ENCODE results near the gene FBXO9. TPM values are rescaled to one million over a fixed set of nuclear protein-coding genes. Genes with fewer than 3 reads are reported as not detected.
A peak's percentile ranks its signal among the peaks of the same experiment; 100 is the strongest.

The FBXO9 gene
- 26.7 and 50.8 TPM in 2 replicates for total RNA-seq (ENCODE audit: low replicate concordance)

DNA sequence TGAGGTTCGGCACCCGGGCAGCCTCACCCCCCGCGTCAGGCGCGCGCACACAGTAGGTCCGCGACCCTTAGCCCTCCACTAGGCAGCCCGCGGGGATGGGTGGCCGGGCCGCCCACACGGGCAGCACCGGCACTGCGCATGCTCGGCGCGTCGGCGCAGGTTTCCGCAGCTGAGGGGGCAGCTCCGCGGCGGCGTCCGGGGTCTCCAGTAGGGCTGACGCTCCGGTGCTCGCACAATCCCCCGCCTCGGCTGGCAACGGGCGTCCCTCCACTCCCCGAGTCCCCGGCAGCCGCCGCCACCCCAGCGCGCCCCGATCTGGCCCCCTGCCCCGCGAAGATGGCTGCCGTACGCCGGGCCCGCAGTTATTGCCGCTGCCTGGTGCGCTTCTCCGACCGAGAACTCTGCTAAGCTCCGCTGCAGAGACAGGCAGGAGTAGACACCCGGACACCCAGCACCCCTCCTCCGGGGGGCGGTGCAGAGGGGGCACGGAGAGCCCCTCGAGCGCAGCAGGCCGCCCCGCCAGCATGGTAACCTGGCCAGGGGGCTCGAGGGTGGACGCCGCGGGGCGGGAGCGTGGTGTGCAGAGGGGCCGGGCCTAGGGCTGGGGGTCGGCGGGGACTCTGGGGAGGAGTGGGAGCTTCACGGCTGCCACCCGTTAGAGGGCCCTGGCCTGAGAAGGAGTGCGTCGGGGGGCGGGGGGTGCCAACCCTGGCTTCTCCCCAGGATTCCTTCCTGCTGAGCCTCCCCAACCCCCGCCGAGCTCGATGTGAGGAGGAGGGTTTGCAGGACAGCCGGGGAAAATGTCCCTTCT lies at the start of gene FBXO9:
Gene FBXO9, plus strand, starts transcription at position 139 of the 811 bp plus-strand sequence. Its CDS starts 386 bp downstream, at position 525.
- DNase-seq (ENCODE audit: low spot score) = peak; percentile 89
- H3K36me3 ChIP-seq = no peaks in the 10 kb centered on the region

DNA sequence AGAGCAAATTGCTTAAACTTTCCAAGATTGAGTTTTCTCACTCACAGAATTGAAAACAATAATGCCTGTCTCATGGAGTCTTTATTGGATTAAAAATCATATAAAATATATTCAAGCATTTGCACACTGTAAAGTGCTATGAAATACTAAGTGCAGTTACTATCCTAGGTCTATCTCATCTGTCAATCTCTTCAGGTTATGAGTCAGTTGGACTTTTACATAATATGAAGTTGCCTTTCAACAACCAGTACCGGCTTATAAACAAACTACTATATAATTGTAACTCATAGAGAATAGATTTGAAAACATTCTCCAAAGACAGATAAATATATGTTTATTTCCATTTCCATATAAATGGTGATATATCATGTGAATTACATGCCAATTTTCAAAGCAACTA lies 49.7 kb upstream of the FBXO9 start:
- H3K27ac Mint-ChIP-seq = no peak overlapping the region
- TF ChIP-seq EZH2phosphoT487 (IDR thresholded peaks at IDR 0.05) = no peak
- TF ChIP-seq EZH2 (IDR thresholded peaks at IDR 0.05) = no peak
- TF ChIP-seq, protein P1, sequence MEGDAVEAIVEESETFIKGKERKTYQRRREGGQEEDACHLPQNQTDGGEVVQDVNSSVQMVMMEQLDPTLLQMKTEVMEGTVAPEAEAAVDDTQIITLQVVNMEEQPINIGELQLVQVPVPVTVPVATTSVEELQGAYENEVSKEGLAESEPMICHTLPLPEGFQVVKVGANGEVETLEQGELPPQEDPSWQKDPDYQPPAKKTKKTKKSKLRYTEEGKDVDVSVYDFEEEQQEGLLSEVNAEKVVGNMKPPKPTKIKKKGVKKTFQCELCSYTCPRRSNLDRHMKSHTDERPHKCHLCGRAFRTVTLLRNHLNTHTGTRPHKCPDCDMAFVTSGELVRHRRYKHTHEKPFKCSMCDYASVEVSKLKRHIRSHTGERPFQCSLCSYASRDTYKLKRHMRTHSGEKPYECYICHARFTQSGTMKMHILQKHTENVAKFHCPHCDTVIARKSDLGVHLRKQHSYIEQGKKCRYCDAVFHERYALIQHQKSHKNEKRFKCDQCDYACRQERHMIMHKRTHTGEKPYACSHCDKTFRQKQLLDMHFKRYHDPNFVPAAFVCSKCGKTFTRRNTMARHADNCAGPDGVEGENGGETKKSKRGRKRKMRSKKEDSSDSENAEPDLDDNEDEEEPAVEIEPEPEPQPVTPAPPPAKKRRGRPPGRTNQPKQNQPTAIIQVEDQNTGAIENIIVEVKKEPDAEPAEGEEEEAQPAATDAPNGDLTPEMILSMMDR (IDR thresholded peaks at IDR 0.05) = no peak
- Histone ChIP-seq H2AFZ (replicated peaks) (no peak overlapping the region), H3K27me3 (no peaks in the 10 kb centered on the region), H3K27ac (no peak overlapping the region), H3K4me2 (no peak overlapping the region), H3F3A (ENCODE audit: low read depth) (no peaks in the 10 kb centered on the region), H4K20me1 (ENCODE audit: low read depth) (no peaks in the 10 kb centered on the region), H3K36me3 (peaks cover 11% of the 10 kb centered on the region), H3K4me3 (no peak overlapping the region), H3K4me1 (no peaks in the 10 kb centered on the region), H3K9me3 (ENCODE audit: low read depth) (no peaks in the 10 kb centered on the region), H3K9ac (no peak overlapping the region), H3K79me2 (ENCODE audit: low read depth) (no peaks in the 10 kb centered on the region)
- no peak overlapping the region for H3K4me3 Mint-ChIP-seq
- H3K27me3 Mint-ChIP-seq (ENCODE audit: insufficient read depth, low read depth) = no peaks in the 10 kb centered on the region
- peaks cover 27% of the 10 kb centered on the region for H3K36me3 Mint-ChIP-seq
- no peaks in the 10 kb centered on the region for H3K9me3 Mint-ChIP-seq
- no peaks in the 10 kb centered on the region for H3K4me1 Mint-ChIP-seq
- DNase-seq (ENCODE audit: low spot score) = no peak

More for the DNA sequence above, at the start of gene FBXO9:
- H3K9me3 Mint-ChIP-seq = no peaks in the 10 kb centered on the region
- TF ChIP-seq, protein P1 (IDR thresholded peaks at IDR 0.05) = no peak
- no peak for TF ChIP-seq EZH2phosphoT487 (IDR thresholded peaks at IDR 0.05)
- TF ChIP-seq EZH2 (IDR thresholded peaks at IDR 0.05) = no peak
- H3K36me3 Mint-ChIP-seq = no peaks in the 10 kb centered on the region
- H3K27ac Mint-ChIP-seq = peak within 1 kb of the TSS; percentile 96
- H3K4me1 ChIP-seq = peaks cover 17% of the 10 kb centered on the region
- peaks cover 16% of the 10 kb centered on the region for H3F3A ChIP-seq (ENCODE audit: low read depth)
- no peaks in the 10 kb centered on the region for H3K9me3 ChIP-seq (ENCODE audit: low read depth)
- H3K4me1 Mint-ChIP-seq = peaks cover 19% of the 10 kb centered on the region
- H3K79me2 ChIP-seq (ENCODE audit: low read depth) = peaks cover 30% of the 10 kb centered on the region
- H3K4me3 Mint-ChIP-seq = peak within 1 kb of the TSS; percentile 100
- H3K27me3 Mint-ChIP-seq (ENCODE audit: insufficient read depth, low read depth) = peaks cover 9% of the 10 kb centered on the region
- peak within 1 kb of the TSS; percentile 61 for H3K4me3 ChIP-seq
- H2AFZ ChIP-seq (replicated peaks) = peak within 1 kb of the TSS; percentile 85
- peaks cover 11% of the 10 kb centered on the region for H3K27me3 ChIP-seq
- H3K4me2 ChIP-seq = peak within 1 kb of the TSS; percentile 92
- peaks cover 12% of the 10 kb centered on the region for H4K20me1 ChIP-seq (ENCODE audit: low read depth)
- no peak within 1 kb of the TSS for H3K27ac ChIP-seq
- peak within 1 kb of the TSS; percentile 44 for H3K9ac ChIP-seq

DNA sequence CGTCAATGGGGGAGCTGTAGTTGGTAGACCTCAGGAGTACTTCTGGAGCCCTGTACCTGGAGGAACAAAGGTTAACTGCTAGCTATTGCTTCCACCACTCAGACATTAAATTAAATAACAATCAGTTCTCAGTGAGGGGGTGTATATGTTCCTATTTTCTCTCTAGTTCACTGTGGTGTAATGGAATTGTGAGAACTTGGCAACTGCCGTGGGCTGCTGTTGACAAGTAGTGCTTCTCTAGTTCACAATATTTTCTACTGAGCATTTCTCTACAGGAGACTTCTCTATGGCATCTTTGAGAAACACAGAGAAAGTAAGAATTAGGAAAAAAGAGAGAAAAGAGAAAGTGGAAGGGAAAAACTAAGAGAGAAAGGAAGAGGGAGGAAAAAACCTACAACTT lies 46.8 kb upstream of the FBXO9 start:
- Histone ChIP-seq H3K27ac (no peak overlapping the region), H3K36me3 (peaks cover 6% of the 10 kb centered on the region), H3K27me3 (no peaks in the 10 kb centered on the region), H3K9ac (no peak overlapping the region), H2AFZ (replicated peaks) (no peak overlapping the region), H3K4me2 (no peak overlapping the region), H3K9me3 (ENCODE audit: low read depth) (no peaks in the 10 kb centered on the region), H3K4me1 (no peaks in the 10 kb centered on the region), H3F3A (ENCODE audit: low read depth) (no peaks in the 10 kb centered on the region), H4K20me1 (ENCODE audit: low read depth) (no peaks in the 10 kb centered on the region), H3K4me3 (no peak overlapping the region), H3K79me2 (ENCODE audit: low read depth) (no peaks in the 10 kb centered on the region)
- no peak overlapping the region for H3K4me3 Mint-ChIP-seq
- TF ChIP-seq, protein P1 (IDR thresholded peaks at IDR 0.05) = no peak
- no peak for TF ChIP-seq EZH2 (IDR thresholded peaks at IDR 0.05)
- TF ChIP-seq EZH2phosphoT487 (IDR thresholded peaks at IDR 0.05) = no peak
- H3K4me1 Mint-ChIP-seq = no peaks in the 10 kb centered on the region
- no peaks in the 10 kb centered on the region for H3K27me3 Mint-ChIP-seq (ENCODE audit: insufficient read depth, low read depth)
- H3K9me3 Mint-ChIP-seq = no peaks in the 10 kb centered on the region
- no peak for DNase-seq (ENCODE audit: low spot score)
- peaks cover 22% of the 10 kb centered on the region for H3K36me3 Mint-ChIP-seq
- no peak overlapping the region for H3K27ac Mint-ChIP-seq

Measured in neural progenitor cell (in vitro differentiated cells).